Epithelial cell of esophagus (primary cell): ENCODE data around the gene RNF34.

Experiments
- DNase-seq: peaks from one replicate; pipeline ENCODE4 v3.0.0; 2010; ENCODE audit warnings: low read depth
- H3K4me3 ChIP-seq: 2 replicates; pipeline ENCODE4 v1.5.1; 2011; ENCODE audit warnings: mild to moderate bottlenecking, low read length, control low read depth
- TF ChIP-seq, protein P1 (sequence below): IDR thresholded peaks from 2 replicates; pipeline ENCODE4 v1.5.1; 2011; ENCODE audit warnings: low read depth, mild to moderate bottlenecking, low read length, control low read depth, inconsistent platforms; ENCODE audit not compliant: insufficient read depth; ENCODE audit errors: missing control alignments

RNF34 gene, protein sequence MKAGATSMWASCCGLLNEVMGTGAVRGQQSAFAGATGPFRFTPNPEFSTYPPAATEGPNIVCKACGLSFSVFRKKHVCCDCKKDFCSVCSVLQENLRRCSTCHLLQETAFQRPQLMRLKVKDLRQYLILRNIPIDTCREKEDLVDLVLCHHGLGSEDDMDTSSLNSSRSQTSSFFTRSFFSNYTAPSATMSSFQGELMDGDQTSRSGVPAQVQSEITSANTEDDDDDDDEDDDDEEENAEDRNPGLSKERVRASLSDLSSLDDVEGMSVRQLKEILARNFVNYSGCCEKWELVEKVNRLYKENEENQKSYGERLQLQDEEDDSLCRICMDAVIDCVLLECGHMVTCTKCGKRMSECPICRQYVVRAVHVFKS

DNA sequence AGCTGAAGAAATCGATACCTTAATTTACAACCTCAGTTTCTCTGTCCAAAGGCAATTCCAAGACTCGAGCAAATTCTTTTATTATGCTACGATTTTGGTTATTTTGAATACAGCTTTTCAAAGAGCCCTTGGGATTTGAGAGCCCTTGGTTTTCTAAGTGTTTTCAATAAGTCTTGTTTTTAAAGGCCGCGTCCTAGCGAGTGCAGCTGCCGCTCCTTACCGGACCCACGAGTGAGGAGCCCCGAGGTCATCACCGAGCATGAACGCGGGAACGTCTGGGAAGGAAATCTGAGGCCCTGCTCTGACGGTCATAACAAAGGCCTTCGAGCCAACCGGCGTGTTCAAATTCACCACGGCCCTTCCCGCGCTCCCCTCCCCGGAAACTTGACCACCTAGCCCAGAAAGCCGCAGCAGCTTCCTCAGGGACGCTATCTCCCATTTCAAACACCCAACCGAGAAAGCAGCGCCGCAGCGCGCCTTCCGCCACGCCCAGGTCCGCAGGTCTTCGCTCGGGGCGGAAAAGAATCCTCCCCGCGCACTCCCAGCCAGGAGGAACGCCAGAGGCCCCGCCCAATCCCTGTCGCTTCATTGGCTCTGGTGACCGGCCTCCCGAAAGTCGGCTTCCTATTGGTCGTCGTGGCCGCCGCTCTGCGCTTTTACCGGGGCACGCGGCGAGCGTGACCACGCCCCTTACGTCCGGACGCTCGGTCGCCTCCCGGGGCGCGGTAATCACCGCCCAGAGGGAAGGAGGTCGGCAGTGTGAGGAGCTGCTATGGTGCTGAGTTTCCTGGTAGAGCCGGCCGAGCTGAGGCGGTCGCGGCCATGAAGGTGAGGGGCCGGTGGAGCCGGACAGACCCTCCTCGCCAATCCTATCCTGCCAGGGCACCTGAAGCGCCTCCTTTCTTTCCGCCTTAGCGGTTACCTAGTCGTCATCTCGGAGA, at the start of gene RNF34:
Gene RNF34, plus strand, starts transcription at position 728 of the 941 bp plus-strand sequence. Its CDS starts 95 bp downstream, at position 823.
- DNase-seq, result peak; percentile 99
- H3K4me3 ChIP-seq, result peak within 1 kb of the TSS; percentile 88
- TF ChIP-seq, protein P1, sequence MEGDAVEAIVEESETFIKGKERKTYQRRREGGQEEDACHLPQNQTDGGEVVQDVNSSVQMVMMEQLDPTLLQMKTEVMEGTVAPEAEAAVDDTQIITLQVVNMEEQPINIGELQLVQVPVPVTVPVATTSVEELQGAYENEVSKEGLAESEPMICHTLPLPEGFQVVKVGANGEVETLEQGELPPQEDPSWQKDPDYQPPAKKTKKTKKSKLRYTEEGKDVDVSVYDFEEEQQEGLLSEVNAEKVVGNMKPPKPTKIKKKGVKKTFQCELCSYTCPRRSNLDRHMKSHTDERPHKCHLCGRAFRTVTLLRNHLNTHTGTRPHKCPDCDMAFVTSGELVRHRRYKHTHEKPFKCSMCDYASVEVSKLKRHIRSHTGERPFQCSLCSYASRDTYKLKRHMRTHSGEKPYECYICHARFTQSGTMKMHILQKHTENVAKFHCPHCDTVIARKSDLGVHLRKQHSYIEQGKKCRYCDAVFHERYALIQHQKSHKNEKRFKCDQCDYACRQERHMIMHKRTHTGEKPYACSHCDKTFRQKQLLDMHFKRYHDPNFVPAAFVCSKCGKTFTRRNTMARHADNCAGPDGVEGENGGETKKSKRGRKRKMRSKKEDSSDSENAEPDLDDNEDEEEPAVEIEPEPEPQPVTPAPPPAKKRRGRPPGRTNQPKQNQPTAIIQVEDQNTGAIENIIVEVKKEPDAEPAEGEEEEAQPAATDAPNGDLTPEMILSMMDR, result peak; percentile 14

DNA sequence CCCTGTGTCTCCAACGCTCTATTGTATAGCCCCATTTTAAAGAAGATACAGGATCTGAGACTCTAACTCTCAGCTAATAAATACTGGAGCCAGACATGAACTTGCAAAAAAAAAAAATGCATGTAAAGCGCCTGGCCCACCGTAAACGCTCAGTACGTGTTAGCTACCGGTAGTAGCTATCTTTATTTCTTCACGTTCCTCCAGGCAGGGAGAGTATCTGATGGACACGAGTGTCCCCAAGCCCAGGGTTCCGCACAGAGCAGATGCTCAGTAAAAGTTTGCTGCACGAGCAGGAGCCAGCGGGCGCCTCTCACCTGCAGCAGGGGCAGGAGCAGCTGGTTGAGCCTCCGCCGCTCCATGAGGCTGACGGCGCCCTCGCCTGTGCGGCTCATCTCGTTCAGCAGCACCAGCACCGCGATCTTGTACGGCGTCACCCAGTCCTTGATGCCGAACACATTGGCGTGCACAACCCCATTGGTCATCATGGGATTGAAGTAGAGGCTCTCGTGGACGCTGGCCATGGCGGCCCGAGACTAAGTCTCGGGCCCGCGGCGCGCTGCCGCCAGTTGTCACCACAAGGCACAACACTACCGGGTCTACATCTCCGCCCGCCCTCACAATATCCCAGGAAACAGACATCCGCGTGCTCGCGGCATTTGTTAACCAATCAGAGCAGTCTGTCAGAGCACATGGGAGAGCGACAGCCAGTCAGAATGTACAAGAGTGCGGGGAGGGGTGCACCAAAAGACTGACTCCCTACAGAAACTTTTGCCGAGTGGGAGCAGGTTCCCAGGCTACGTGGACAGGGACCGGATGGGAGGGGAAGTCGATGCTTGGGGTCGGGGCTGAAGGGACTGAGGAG, 47.9 kb upstream of the RNF34 start, which contains the start of gene ANAPC5:
Gene ANAPC5, minus strand, starts transcription at position 592 of the 862 bp plus-strand sequence. Its CDS starts 71 bp downstream, at position 521.
- DNase-seq, result peak; percentile 99
- TF ChIP-seq, protein P1, result no peak
- peak within 1 kb of the TSS; percentile 69 for H3K4me3 ChIP-seq

DNA sequence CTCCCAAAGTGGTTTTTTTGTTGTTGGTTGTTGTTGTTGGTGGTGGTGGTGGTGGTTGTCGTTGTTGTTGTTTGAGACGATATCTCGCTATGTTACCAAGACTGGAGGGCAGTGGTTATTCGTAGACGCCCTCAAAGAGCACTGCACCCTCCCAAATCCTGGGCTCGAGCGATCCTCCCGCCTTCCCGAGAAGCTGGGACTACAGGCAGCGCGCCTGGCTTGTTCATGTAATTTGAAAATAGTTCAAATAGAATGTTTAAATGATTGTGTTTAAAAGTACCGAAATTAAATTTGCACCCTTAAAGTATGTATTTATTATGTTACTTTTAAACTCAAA, 47.3 kb upstream of the RNF34 start:
- peak overlapping the region; percentile 69 for H3K4me3 ChIP-seq
- no peak for DNase-seq
- TF ChIP-seq, protein P1, result no peak

DNA sequence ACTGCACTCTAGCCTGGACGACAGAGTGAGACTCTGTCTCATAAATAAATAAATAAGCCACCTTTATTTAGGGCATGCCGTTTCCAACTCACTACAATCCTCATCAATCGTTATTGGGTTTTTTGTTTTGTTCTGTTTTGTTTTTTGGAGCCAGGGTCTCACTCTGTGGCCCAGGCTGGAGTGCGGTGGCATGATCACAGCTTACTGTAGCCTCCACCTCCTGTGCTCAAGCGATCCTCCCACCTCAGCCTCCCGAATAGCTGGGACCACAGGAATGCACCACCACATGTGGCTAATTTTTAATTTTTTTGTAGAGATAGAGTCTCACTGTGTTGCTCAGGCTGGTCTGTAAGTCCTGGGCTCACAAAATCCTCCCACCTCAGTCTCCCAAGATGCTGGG, 44.1 kb upstream of the RNF34 start:
- TF ChIP-seq, protein P1, result no peak
- H3K4me3 ChIP-seq, result no peak overlapping the region
- DNase-seq, result no peak

DNA sequence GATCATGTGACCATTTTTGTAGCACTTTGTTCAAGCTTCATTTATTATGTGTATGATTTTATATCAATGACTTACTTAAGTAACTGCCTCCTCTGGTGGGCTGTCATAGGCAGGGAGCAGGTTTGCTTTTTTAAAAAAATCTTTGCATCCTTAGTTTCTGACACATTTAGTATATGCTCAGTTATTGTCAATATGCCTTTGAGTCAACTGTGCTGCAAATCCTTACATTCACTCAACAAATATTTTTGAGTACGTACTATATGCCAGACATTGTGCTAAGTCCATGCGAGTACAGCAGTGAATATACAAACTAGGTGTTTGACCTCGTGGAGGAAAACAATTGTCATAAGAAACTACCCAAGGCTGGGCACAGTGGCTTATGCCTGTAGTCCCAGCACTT, 43.3 kb upstream of the RNF34 start:
- H3K4me3 ChIP-seq, result no peak overlapping the region
- TF ChIP-seq, protein P1, result no peak
- no peak for DNase-seq

DNA sequence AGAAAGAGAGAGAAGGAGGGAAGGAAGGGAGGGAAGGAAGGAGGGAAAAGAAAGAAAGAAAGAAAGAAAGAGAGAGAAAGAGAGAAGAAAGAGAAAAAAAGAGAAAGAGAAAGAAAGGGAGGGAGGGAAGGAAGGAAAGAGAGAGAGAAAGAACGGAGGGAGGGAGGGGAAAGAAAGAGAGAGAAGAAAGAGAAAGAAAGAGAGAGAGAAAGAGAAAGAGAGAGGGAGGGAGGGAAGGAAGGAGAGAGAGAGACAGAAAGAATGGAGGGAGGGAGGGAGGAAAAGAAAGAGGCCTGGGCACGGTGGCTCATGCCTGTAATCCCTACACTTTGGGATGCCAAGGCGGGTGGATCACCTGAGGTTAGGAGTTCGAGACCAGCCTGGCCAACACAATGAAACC, 42.6 kb upstream of the RNF34 start:
- TF ChIP-seq, protein P1, result no peak
- no peak overlapping the region for H3K4me3 ChIP-seq
- no peak for DNase-seq
